ENCODE results near the gene LHX2. TPM values are rescaled to one million over a fixed set of nuclear protein-coding genes. Genes with fewer than 3 reads are reported as not detected.
A peak's percentile ranks its signal among the peaks of the same experiment; 100 is the strongest.

The LHX2 gene
- total and polyA plus RNA-seq, 9 of the 15 experiments (the other 6 are each of a cell fraction or from before 2014, with no cell fraction given), result 0.07 TPM; not detected in 8

DNA sequence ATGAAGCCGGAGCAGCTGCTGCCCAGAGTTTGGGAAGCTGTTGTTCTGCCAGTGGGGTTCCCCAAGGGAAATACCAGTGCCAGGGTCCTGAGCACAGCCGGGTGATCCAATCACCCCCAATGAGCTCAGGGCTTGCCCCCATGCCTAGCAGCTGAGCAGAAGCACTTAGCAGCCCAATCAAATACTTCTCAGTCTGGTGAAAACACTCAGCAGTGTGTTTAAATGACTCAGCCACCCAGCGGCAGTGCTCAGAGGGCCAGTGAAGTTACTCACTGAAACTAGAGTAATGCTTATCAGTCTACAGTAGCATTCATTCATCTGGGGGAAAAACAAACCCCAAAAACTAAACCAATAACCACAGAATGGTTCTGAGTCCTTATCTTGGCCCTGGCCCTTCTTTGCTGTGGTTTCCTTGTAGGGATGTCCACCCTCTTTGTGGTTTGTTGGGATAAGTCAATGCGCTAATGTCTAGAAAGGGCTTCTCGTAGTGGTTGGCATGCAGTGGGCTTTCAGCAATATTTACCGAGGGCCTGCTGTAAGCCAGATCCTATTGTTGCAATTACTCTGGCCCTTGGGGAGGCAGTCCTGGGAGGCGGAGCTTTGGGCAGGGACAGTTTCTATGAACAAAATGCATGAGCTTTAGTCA is 43.1 kb downstream of the LHX2 start (continued):
- TF ChIP-seq MXD1 (CRISPR knock-in tag; IDR thresholded peaks at IDR 0.05; ENCODE audit: borderline replicate concordance, poor library complexity, severe bottlenecking) (no peak), NR2F6 (CRISPR knock-in tag; IDR thresholded peaks at IDR 0.05) (no peak), TCF7 (IDR thresholded peaks at IDR 0.05; ENCODE audit: borderline replicate concordance) (peak; percentile 99), ETS2 (tag; IDR thresholded peaks at IDR 0.05; ENCODE audit: borderline replicate concordance, poor library complexity, severe bottlenecking) (no peak), ZNF280A (IDR thresholded peaks at IDR 0.05; ENCODE audit: low read depth, partially characterized antibody) (no peak), NONO (IDR thresholded peaks at IDR 0.05; ENCODE audit: low read depth in 2 of 2, low read length in 1 of 2) (no peak), MAX (CRISPR knock-in tag; IDR thresholded peaks at IDR 0.05) (no peak), CCNT2 (IDR thresholded peaks at IDR 0.05; ENCODE audit: borderline replicate concordance, extremely low read depth, insufficient read length, low read depth, low read length) (peak; percentile 61), CBX1 (IDR thresholded peaks at IDR 0.05; ENCODE audit: low read depth) (no peak), RNF2 (IDR thresholded peaks at IDR 0.05) (peak; percentile 77), MCM2 (IDR thresholded peaks at IDR 0.05; ENCODE audit: low read depth) (no peak), ZNF134 (CRISPR knock-in tag; conservative IDR thresholded peaks at IDR 0.05) (no peak), ARID3A (IDR thresholded peaks at IDR 0.05; ENCODE audit: borderline replicate concordance, low read depth, low read length) (no peak), ZNF316 (IDR thresholded peaks at IDR 0.05) (no peak), SP1 (CRISPR knock-in tag; IDR thresholded peaks at IDR 0.05) (peak; percentile 27; the same call in 1 of the 2 replicates)
- TF ChIP-seq, protein P1, sequence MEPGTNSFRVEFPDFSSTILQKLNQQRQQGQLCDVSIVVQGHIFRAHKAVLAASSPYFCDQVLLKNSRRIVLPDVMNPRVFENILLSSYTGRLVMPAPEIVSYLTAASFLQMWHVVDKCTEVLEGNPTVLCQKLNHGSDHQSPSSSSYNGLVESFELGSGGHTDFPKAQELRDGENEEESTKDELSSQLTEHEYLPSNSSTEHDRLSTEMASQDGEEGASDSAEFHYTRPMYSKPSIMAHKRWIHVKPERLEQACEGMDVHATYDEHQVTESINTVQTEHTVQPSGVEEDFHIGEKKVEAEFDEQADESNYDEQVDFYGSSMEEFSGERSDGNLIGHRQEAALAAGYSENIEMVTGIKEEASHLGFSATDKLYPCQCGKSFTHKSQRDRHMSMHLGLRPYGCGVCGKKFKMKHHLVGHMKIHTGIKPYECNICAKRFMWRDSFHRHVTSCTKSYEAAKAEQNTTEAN (CRISPR knock-in tag; IDR thresholded peaks at IDR 0.05), result no peak
- TF ChIP-seq, protein P2, sequence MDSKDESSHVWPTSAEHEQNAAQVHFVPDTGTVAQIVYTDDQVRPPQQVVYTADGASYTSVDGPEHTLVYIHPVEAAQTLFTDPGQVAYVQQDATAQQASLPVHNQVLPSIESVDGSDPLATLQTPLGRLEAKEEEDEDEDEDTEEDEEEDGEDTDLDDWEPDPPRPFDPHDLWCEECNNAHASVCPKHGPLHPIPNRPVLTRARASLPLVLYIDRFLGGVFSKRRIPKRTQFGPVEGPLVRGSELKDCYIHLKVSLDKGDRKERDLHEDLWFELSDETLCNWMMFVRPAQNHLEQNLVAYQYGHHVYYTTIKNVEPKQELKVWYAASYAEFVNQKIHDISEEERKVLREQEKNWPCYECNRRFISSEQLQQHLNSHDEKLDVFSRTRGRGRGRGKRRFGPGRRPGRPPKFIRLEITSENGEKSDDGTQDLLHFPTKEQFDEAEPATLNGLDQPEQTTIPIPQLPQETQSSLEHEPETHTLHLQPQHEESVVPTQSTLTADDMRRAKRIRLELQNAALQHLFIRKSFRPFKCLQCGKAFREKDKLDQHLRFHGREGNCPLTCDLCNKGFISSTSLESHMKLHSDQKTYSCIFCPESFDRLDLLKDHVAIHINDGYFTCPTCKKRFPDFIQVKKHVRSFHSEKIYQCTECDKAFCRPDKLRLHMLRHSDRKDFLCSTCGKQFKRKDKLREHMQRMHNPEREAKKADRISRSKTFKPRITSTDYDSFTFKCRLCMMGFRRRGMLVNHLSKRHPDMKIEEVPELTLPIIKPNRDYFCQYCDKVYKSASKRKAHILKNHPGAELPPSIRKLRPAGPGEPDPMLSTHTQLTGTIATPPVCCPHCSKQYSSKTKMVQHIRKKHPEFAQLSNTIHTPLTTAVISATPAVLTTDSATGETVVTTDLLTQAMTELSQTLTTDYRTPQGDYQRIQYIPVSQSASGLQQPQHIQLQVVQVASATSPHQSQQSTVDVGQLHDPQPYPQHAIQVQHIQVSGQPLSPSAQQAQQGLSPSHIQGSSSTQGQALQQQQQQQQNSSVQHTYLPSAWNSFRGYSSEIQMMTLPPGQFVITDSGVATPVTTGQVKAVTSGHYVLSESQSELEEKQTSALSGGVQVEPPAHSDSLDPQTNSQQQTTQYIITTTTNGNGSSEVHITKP (IDR thresholded peaks at IDR 0.05; ENCODE audit: partially characterized antibody), result no peak
